MM.1S (cell line): ENCODE results near the gene ASPSCR1.

Experiments
- DNase-seq: peaks from one replicate; pipeline ENCODE4 v3.0.0-alpha.2; 2015
- H2AFZ ChIP-seq: fragments of 300-600 bp; sonication (generic); 2 replicates; pipeline ENCODE4 v1.6.0; 2016; ENCODE audit warnings: antibody characterized with exemption, low read length
- H3F3A ChIP-seq: fragments of 300-600 bp; sonication (generic); 2 replicates; pipeline ENCODE4 v1.6.1; 2016; ENCODE audit warnings: mild to moderate bottlenecking, antibody characterized with exemption, low read length, moderate library complexity, mixed read lengths; ENCODE audit not compliant: insufficient read depth
- H3K27ac ChIP-seq: fragments of 300-600 bp; sonication (generic); 2 replicates; pipeline ENCODE4 v1.5.1; 2016; ENCODE audit warnings: mild to moderate bottlenecking, low read length
- H3K27me3 ChIP-seq: fragments of 300-600 bp; sonication (generic); replicated peaks from 2 replicates; pipeline ENCODE4 v1.6.0; 2016; ENCODE audit warnings: low read length; ENCODE audit not compliant: insufficient read depth
- H3K36me3 ChIP-seq: fragments of 300-600 bp; sonication (generic); replicated peaks from 2 replicates; pipeline ENCODE4 v1.6.1; 2016; ENCODE audit warnings: mild to moderate bottlenecking, low read length, mixed read lengths; ENCODE audit not compliant: insufficient read depth
- H3K4me1 ChIP-seq: fragments of 300-600 bp; sonication (generic); 2 replicates; pipeline ENCODE4 v1.6.1; 2016; ENCODE audit warnings: low read length, mixed read lengths
- H3K4me2 ChIP-seq: fragments of 300-600 bp; sonication (generic); 2 replicates; pipeline ENCODE4 v1.6.0; 2016; ENCODE audit warnings: low read depth, low read length
- H3K4me3 ChIP-seq: fragments of 300-600 bp; sonication (generic); 2 replicates; pipeline ENCODE4 v1.5.1; 2016; ENCODE audit warnings: low read length, mixed read lengths
- H3K79me2 ChIP-seq: fragments of 300-600 bp; sonication (generic); 2 replicates; pipeline ENCODE4 v1.6.1; 2016; ENCODE audit warnings: mixed run types, low read length, mixed read lengths
- H3K9ac ChIP-seq: fragments of 300-600 bp; sonication (generic); 2 replicates; pipeline ENCODE4 v1.6.1; 2016; ENCODE audit warnings: low read length, mixed read lengths
- H3K9me2 ChIP-seq: fragments of 300-600 bp; sonication (generic); replicated peaks from 2 replicates; pipeline ENCODE4 v1.6.1; 2016; ENCODE audit warnings: mild to moderate bottlenecking, low read length, mixed read lengths; ENCODE audit not compliant: insufficient read depth
- H3K9me3 ChIP-seq: fragments of 300-600 bp; sonication (generic); replicated peaks from 2 replicates; pipeline ENCODE4 v1.6.1; 2016; ENCODE audit warnings: mild to moderate bottlenecking, low read length, mixed read lengths; ENCODE audit not compliant: insufficient read depth
- H4K20me1 ChIP-seq: fragments of 300-600 bp; sonication (generic); 2 replicates; pipeline ENCODE4 v1.6.1; 2016; ENCODE audit warnings: mild to moderate bottlenecking, low read length, moderate library complexity, mixed read lengths; ENCODE audit not compliant: insufficient read depth
- EZH2 ChIP-seq: fragments of 300-600 bp; sonication (generic); optimal IDR thresholded peaks from 2 replicates; pipeline ENCODE3; 2017; ENCODE audit warnings: low read depth, mild to moderate bottlenecking, antibody characterized with exemption, low read length, mixed read lengths
- EZH2phosphoT487 ChIP-seq: fragments of 300-600 bp; sonication (generic); IDR thresholded peaks from 2 replicates; pipeline ENCODE4 v1.6.1; 2018; ENCODE audit warnings: antibody characterized with exemption, low read length
- TF ChIP-seq, protein P1 (sequence below): fragments of 300-600 bp; sonication (generic); IDR thresholded peaks from 2 replicates; pipeline ENCODE4 v1.5.1; 2016; ENCODE audit warnings: antibody characterized with exemption, low read length, mixed read lengths

The ASPSCR1 gene

GRCh38 chr17:81995463-81996231 is 18.2 kb downstream of the ASPSCR1 start:
- Histone ChIP-seq H3K27me3 (no peaks in the 10 kb centered on the region), H3K4me3 (no peak overlapping the region), H3K4me1 (no peaks in the 10 kb centered on the region), H3K9me3 (no peaks in the 10 kb centered on the region), H3K4me2 (no peak overlapping the region), H3K9me2 (no peaks in the 10 kb centered on the region), H3K9ac (no peak overlapping the region), H2AFZ (no peak overlapping the region), H3K27ac (no peak overlapping the region), H3F3A (no peaks in the 10 kb centered on the region), H3K79me2 (no peaks in the 10 kb centered on the region), H4K20me1 (no peaks in the 10 kb centered on the region), H3K36me3 (no peaks in the 10 kb centered on the region)
- TF ChIP-seq EZH2, result no peak
- TF ChIP-seq, protein P1, sequence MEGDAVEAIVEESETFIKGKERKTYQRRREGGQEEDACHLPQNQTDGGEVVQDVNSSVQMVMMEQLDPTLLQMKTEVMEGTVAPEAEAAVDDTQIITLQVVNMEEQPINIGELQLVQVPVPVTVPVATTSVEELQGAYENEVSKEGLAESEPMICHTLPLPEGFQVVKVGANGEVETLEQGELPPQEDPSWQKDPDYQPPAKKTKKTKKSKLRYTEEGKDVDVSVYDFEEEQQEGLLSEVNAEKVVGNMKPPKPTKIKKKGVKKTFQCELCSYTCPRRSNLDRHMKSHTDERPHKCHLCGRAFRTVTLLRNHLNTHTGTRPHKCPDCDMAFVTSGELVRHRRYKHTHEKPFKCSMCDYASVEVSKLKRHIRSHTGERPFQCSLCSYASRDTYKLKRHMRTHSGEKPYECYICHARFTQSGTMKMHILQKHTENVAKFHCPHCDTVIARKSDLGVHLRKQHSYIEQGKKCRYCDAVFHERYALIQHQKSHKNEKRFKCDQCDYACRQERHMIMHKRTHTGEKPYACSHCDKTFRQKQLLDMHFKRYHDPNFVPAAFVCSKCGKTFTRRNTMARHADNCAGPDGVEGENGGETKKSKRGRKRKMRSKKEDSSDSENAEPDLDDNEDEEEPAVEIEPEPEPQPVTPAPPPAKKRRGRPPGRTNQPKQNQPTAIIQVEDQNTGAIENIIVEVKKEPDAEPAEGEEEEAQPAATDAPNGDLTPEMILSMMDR, result no peak
- no peak for TF ChIP-seq EZH2phosphoT487
- DNase-seq, result no peak

DNA sequence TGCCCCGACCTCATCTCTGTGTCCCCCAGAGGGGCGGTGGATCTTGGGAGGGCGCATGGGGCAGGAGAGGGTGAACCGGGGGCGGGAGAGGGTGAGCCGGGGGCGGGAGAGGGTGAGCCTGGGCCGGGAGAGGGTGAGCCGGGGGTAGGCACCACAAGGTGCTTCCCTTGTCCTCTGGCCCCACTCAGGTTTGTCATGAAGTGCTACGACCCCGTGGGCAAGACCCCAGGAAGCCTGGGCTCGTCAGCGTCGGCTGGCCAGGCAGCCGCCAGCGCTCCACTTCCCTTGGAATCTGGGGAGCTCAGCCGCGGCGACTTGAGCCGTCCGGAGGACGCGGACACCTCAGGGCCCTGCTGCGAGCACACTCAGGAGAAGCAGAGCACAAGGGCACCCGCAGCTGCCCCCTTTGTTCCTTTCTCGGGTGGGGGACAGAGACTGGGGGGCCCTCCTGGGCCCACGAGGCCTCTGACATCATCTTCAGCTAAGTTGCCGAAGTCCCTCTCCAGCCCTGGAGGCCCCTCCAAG is 18.9 kb downstream of the ASPSCR1 start:
- Histone ChIP-seq H3K79me2 (no peaks in the 10 kb centered on the region), H3K27me3 (no peaks in the 10 kb centered on the region), H3K9me2 (no peaks in the 10 kb centered on the region), H3K9ac (no peak overlapping the region), H2AFZ (no peak overlapping the region), H3K4me1 (no peaks in the 10 kb centered on the region), H3K9me3 (no peaks in the 10 kb centered on the region), H4K20me1 (no peaks in the 10 kb centered on the region), H3F3A (no peaks in the 10 kb centered on the region), H3K27ac (no peak overlapping the region), H3K4me3 (no peak overlapping the region), H3K4me2 (no peak overlapping the region), H3K36me3 (no peaks in the 10 kb centered on the region)
- TF ChIP-seq EZH2, result no peak
- no peak for TF ChIP-seq EZH2phosphoT487
- TF ChIP-seq, protein P1, result no peak
- no peak for DNase-seq

- Histone ChIP-seq H3K36me3 (no peaks in the 10 kb centered on the region), H3F3A (no peaks in the 10 kb centered on the region), H3K9ac (no peak overlapping the region), H3K9me3 (no peaks in the 10 kb centered on the region), H3K79me2 (no peaks in the 10 kb centered on the region), H3K27me3 (no peaks in the 10 kb centered on the region), H3K4me1 (no peaks in the 10 kb centered on the region), H3K4me2 (no peak overlapping the region), H3K27ac (no peak overlapping the region), H3K4me3 (no peak overlapping the region), H3K9me2 (no peaks in the 10 kb centered on the region), H2AFZ (no peak overlapping the region), H4K20me1 (no peaks in the 10 kb centered on the region)
- DNase-seq, result no peak
- TF ChIP-seq EZH2phosphoT487 (no peak), EZH2 (no peak)
- TF ChIP-seq, protein P1, result no peak
Observed at GRCh38 chr17:81996757-81997441, 19.5 kb downstream of the ASPSCR1 start.
